Activated T-cell treated with anti-CD3 and anti-CD28 coated beads, Interleukin-2, amount 50 U/mL, for 24 hours (primary cell): ENCODE data around the gene CNNM2.
"Not testable (repeated sequence)": the region's sequence is repeated elsewhere in the genome, so short reads cannot be mapped to it uniquely, and the experiment has no call there.

Experiments
- DNase-seq: peaks from one replicate; pipeline ENCODE4 v3.0.0-alpha.2; 2020
- H3K27ac Mint-ChIP-seq: 2 replicates; pipeline ENCODE4 v1.8.0; 2020; ENCODE audit warnings: mild to moderate bottlenecking, mixed read lengths
- H3K27me3 Mint-ChIP-seq: 2 replicates; pipeline ENCODE4 v1.8.0; 2020; ENCODE audit warnings: mixed read lengths
- H3K36me3 Mint-ChIP-seq: 2 replicates; pipeline ENCODE4 v1.8.0; 2020; ENCODE audit warnings: low read depth, mixed read lengths
- H3K4me1 Mint-ChIP-seq: 2 replicates; pipeline ENCODE4 v1.8.0; 2020; ENCODE audit warnings: low read depth, mixed read lengths
- H3K4me3 Mint-ChIP-seq: 2 replicates; pipeline ENCODE4 v1.8.0; 2020; ENCODE audit warnings: mild to moderate bottlenecking, moderate library complexity, mixed read lengths
- H3K9me3 Mint-ChIP-seq: 2 replicates; pipeline ENCODE4 v1.8.0; 2020; ENCODE audit warnings: mixed read lengths

Gene CNNM2

DNA sequence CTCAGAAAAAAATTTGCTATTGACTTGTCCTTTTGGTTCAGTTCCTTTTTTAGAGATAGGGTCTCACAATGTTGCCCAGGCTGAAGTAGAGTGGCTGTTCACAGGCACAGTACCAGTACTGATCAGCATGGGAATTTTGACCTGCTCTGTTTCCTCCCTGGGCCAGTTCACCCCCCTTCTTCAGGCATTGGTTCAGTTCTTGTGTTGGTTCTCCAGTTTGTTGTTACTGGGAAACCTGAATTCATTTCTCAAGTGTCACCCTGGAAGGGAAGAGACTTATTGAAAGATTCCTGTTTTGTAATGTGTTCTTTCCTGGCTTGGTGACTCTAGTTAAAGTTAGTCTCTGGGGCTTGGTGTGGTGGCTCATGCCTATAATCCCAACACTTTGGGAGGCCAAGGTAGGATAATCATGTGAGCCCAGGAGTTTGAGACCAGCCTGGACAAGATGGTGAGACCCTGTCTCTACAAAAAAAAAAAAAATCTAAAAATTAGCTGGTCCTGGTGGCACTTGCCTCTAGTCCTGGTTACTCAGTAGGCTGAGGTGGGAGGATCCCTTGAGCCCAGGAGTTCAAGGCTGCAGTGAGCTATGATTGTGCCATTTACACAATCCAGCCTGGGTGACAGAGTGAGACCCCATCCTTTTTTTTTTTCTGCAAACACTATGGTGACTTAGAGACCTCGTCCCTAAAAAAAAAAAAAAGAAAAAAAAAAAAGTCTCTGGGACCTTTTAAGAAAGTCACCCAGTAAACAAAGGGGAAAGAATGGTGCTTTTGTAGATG, 52.7 kb downstream of the CNNM2 start:
- no peak overlapping the region for H3K4me3 Mint-ChIP-seq
- peaks cover 6% of the 10 kb centered on the region for H3K4me1 Mint-ChIP-seq
- no peak for DNase-seq
- no peak overlapping the region for H3K27ac Mint-ChIP-seq
- H3K36me3 Mint-ChIP-seq = no peaks in the 10 kb centered on the region
- no peaks in the 10 kb centered on the region for H3K9me3 Mint-ChIP-seq
- no peaks in the 10 kb centered on the region for H3K27me3 Mint-ChIP-seq

DNA sequence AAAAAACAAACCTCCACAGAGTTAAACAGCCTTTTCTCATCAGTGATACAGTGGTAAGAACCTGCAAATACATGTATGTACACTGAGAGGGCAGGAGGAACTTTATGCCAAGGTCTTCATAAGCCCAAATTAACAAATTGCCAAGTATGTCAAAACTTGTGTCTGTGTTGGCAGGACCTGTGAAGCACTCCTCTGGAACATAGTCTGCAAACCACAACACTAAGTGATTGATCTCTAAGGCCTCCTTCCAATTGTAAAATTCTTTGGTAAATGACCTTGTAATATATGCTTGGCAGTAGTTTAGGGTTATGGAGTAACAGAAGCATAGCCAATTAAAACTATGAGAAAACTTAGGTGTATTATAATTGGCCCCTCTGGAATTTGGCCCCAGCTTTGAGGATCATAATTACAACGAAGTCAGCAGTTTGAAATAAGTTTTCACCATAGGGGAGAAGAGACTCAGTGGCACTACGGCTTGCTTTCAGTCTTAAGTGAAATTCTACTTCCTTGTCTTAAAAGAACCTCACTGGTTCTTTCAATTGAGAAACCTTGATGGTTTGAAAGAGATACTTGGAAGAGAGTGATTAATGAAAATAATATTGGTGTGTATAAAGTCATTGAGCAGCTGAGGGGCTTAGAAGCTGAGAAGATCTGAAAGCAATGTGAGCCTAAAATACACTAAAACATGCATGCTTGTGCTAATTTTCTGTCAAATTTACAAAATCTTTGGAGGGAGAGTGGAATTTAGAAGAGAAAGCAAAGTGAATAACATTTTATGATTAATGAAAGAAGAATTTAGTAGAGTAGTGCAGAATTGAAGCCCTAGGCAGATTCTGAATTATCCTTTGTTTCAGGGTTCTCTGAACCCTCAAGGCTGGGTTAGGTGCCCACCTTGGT, 57.6 kb downstream of the CNNM2 start:
- no peak overlapping the region for H3K4me3 Mint-ChIP-seq
- peaks cover 6% of the 10 kb centered on the region for H3K4me1 Mint-ChIP-seq
- no peak for DNase-seq
- no peaks in the 10 kb centered on the region for H3K9me3 Mint-ChIP-seq
- H3K27me3 Mint-ChIP-seq = no peaks in the 10 kb centered on the region
- H3K36me3 Mint-ChIP-seq = no peaks in the 10 kb centered on the region
- no peak overlapping the region for H3K27ac Mint-ChIP-seq

DNA sequence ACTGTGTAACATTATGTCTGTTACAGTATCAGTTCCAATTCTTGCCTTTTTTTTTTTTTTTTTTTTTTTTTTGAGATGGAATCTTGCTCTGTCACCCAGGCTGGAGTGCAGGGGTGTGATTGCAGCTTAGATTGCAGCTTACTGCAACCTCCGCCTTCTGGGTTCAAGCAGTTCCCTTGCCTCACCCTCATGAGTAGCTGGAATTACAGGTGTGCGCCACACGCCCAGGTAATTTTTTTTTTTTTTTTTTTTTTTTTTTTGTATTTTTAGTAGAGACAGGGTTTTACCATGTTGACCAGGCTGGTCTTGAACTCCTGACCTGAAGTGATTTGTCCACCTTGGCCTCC, 58.3 kb downstream of the CNNM2 start:
- DNase-seq, H3K27ac Mint-ChIP-seq, H3K27me3 Mint-ChIP-seq, H3K4me3 Mint-ChIP-seq, H3K4me1 Mint-ChIP-seq, H3K9me3 Mint-ChIP-seq, H3K36me3 Mint-ChIP-seq: not testable (repeated sequence)

DNA sequence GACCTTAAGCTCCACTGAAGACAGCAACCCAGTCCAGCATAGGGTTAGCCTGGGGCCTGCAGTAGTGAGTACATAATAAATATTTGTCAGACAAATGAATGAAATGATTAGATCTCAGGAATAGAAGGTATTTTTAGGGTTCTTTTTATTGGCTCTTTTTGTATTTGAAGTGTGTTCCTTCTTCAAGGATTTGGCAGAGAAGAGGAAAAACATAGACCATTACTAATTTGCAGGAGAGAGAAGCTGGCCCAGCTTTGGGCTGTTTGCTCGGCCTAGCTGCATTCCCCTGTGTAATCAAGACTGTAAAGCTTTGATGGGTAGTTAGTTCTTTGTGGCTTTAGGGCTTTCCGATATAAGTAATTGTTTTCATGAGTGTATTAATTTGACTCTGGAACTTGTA, 64.2 kb downstream of the CNNM2 start:
- Mint-ChIP-seq H3K4me3 (no peak overlapping the region), H3K9me3 (no peaks in the 10 kb centered on the region), H3K27ac (no peak overlapping the region), H3K4me1 (no peaks in the 10 kb centered on the region), H3K36me3 (no peaks in the 10 kb centered on the region), H3K27me3 (no peaks in the 10 kb centered on the region)
- DNase-seq = no peak

GRCh38 chr10:102984086-102984485, 66.0 kb downstream of the CNNM2 start:
- no peak overlapping the region for H3K4me3 Mint-ChIP-seq
- H3K27ac Mint-ChIP-seq = no peak overlapping the region
- no peaks in the 10 kb centered on the region for H3K9me3 Mint-ChIP-seq
- no peaks in the 10 kb centered on the region for H3K36me3 Mint-ChIP-seq
- no peak for DNase-seq
- no peaks in the 10 kb centered on the region for H3K4me1 Mint-ChIP-seq
- H3K27me3 Mint-ChIP-seq = no peaks in the 10 kb centered on the region

GRCh38 chr10:102985811-102986210, 67.7 kb downstream of the CNNM2 start:
- no peaks in the 10 kb centered on the region for H3K9me3 Mint-ChIP-seq
- no peak overlapping the region for H3K27ac Mint-ChIP-seq
- DNase-seq = no peak
- no peaks in the 10 kb centered on the region for H3K27me3 Mint-ChIP-seq
- H3K36me3 Mint-ChIP-seq = no peaks in the 10 kb centered on the region
- H3K4me3 Mint-ChIP-seq = no peak overlapping the region
- H3K4me1 Mint-ChIP-seq = peaks cover 4% of the 10 kb centered on the region

- H3K4me1 Mint-ChIP-seq = peaks cover 4% of the 10 kb centered on the region
- no peak overlapping the region for H3K4me3 Mint-ChIP-seq
Observed at GRCh38 chr10:102988404-102989314, 70.6 kb downstream of the CNNM2 start.

DNA sequence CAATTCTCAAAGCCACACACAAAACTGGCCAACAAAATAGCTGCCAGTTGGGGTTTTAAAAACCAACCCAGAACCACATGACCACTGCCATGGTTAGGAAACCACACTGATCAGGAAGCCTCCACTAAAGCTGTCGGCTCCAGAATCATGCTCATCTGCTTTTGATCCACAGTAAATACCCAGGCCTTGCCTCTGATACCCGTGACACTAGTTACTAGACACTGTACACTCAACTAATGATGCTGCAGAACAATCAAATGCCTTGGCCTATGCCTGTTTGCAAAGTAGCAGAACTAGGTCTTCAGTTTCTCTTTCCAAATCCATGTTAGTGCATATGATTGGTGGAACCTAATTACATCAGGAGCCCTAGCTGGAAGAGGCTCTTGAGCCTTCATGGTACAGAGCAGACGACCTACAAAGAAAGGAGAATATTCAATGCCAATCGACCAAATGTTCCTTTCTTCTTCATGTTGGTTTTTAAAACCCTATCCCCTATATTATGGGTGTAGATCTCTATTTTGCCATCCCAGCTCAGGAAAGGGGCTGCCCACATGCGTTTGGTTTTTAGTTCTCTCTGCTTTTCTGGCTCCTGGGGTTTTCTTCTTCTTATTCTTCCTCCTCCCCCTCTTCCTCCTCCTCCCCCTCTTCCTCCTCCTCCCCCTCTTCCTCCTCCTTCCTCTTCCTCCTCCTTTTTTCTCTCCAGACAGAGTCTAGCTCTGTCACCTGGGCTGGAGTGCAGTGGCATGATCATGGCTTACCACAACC, 76.6 kb downstream of the CNNM2 start:
- Mint-ChIP-seq H3K9me3 (peaks cover 3% of the 10 kb centered on the region), H3K4me3 (no peak overlapping the region), H3K36me3 (no peaks in the 10 kb centered on the region), H3K27me3 (no peaks in the 10 kb centered on the region), H3K27ac (peak overlapping the region; percentile 40), H3K4me1 (peaks cover 21% of the 10 kb centered on the region)
- DNase-seq = no peak

More at GRCh38 chr10:102988404-102989314, 70.6 kb downstream of the CNNM2 start:
- H3K27me3 Mint-ChIP-seq = no peaks in the 10 kb centered on the region
- H3K9me3 Mint-ChIP-seq = no peaks in the 10 kb centered on the region
- H3K36me3 Mint-ChIP-seq = no peaks in the 10 kb centered on the region
- no peak for DNase-seq
- no peak overlapping the region for H3K27ac Mint-ChIP-seq

DNA sequence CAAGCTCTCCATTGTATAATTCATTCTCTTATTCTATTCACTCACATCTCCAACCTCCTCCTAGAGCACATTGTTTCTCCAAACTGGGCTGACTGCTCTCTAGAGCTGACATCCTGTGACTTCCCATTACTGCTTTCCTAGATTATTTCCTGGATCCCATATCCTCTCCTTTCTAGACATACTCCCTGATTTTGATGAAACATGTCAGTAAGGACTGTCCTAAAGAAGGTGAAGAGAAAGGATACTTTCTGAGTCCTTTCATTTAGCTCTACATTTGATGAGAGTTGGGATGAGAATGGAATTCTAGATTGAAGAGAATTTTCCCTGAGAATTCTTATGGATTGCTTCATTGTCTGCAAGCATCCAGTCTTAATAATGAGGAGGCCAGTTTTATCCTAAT, 78.8 kb downstream of the CNNM2 start:
- Mint-ChIP-seq H3K9me3 (peaks cover 3% of the 10 kb centered on the region), H3K36me3 (no peaks in the 10 kb centered on the region), H3K4me1 (peaks cover 17% of the 10 kb centered on the region), H3K4me3 (no peak overlapping the region), H3K27me3 (no peaks in the 10 kb centered on the region), H3K27ac (no peak overlapping the region)
- DNase-seq = no peak

DNA sequence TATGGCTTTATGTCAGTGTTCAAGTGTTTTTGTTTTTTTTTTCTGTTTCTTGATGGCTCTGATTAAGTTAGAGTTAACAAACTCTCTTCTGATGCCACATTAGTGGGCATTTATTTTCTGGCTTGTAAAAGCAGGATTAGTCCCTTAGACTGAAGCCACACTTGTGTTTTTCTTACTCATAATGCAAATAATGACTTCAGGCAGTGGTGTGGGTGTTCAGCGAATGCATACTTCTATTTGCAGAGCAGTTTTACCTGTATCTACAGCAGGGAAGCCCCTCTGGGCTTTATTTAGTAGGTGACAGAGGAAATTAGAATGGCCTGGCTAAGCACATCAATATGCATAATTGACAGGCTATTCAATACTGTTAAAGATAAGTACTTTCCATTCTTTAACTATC, 79.9 kb downstream of the CNNM2 start:
- H3K36me3 Mint-ChIP-seq = no peaks in the 10 kb centered on the region
- peaks cover 17% of the 10 kb centered on the region for H3K4me1 Mint-ChIP-seq
- H3K9me3 Mint-ChIP-seq = peaks cover 3% of the 10 kb centered on the region
- no peak for DNase-seq
- no peak overlapping the region for H3K4me3 Mint-ChIP-seq
- H3K27me3 Mint-ChIP-seq = no peaks in the 10 kb centered on the region
- no peak overlapping the region for H3K27ac Mint-ChIP-seq

GRCh38 chr10:102998399-102998907, 80.4 kb downstream of the CNNM2 start:
- no peak overlapping the region for H3K4me3 Mint-ChIP-seq
- H3K27ac Mint-ChIP-seq = no peak overlapping the region
- peaks cover 3% of the 10 kb centered on the region for H3K9me3 Mint-ChIP-seq
- H3K36me3 Mint-ChIP-seq = no peaks in the 10 kb centered on the region
- H3K27me3 Mint-ChIP-seq = no peaks in the 10 kb centered on the region
- no peak for DNase-seq
- H3K4me1 Mint-ChIP-seq = peaks cover 17% of the 10 kb centered on the region

DNA sequence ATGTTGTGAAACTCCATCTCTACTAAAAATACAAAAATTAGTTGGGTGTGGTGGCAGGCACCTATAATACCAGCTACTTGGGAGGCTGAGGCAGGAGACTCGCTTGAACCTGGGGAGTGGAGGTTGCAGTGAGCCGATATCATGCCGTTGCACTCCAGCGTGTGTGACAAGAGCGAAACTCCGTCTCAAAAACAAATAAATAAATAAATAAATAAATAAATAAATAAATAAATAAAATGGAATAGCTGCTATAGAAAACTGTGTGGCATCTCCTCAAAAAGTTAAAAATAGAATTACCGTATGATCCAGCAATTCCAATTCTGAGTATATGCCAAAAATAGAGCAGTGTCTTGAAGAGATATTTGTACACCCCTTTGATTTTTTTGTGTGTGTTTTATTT, 82.0 kb downstream of the CNNM2 start:
- not testable (repeated sequence) for H3K36me3 Mint-ChIP-seq, DNase-seq, H3K27me3 Mint-ChIP-seq, H3K27ac Mint-ChIP-seq, H3K4me3 Mint-ChIP-seq, H3K9me3 Mint-ChIP-seq, H3K4me1 Mint-ChIP-seq

- Mint-ChIP-seq H3K9me3 (peaks cover 5% of the 10 kb centered on the region), H3K27ac (no peak overlapping the region), H3K27me3 (no peaks in the 10 kb centered on the region), H3K36me3 (peaks cover 5% of the 10 kb centered on the region), H3K4me1 (no peaks in the 10 kb centered on the region), H3K4me3 (no peak overlapping the region)
- DNase-seq = no peak
Observed at GRCh38 chr10:103007017-103007416, 88.9 kb downstream of the CNNM2 start.

DNA sequence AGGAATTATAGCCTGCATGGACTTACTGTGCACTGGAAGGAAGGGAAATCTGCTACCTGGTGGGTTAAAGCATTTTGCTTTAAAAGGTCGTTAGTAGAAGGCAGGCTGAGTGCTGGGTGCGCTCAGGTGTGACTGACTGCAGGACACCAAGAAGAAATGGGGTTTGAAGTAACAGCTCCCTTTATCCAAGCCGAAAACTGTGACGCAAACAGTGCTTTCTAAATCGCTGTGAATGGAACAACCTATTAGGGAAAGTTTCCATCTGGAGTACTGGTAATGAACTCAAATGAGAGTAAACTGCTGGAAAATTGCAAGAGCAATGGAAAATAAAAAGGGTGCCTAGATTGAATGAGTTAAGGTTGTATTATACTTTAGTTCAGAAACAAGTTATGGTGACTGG, 95.3 kb downstream of the CNNM2 start:
- Mint-ChIP-seq H3K36me3 (no peaks in the 10 kb centered on the region), H3K9me3 (no peaks in the 10 kb centered on the region), H3K4me3 (no peak overlapping the region), H3K4me1 (no peaks in the 10 kb centered on the region), H3K27me3 (no peaks in the 10 kb centered on the region), H3K27ac (no peak overlapping the region)
- no peak for DNase-seq
